Neuron (in vitro differentiated cells): ENCODE results near the gene CATSPERD.
"Not testable (repeated sequence)": the region's sequence is repeated elsewhere in the genome, so short reads cannot be mapped to it uniquely, and the experiment has no call there.

ENCODE experiments used
- H2AFZ ChIP-seq: one replicate; pipeline ENCODE4 v1.6.1; 2013; ENCODE audit warnings: low read depth, mild to moderate bottlenecking, inconsistent platforms, low read length, moderate library complexity
- H3K27me3 ChIP-seq: one replicate; pipeline ENCODE4 v1.6.1; 2013; ENCODE audit warnings: low read length; ENCODE audit not compliant: insufficient read depth
- H3K36me3 ChIP-seq: one replicate; pipeline ENCODE4 v1.6.1; 2013; ENCODE audit warnings: low read length; ENCODE audit not compliant: insufficient read depth
- H3K4me1 ChIP-seq: one replicate; pipeline ENCODE4 v1.6.1; 2013; ENCODE audit warnings: low read length; ENCODE audit not compliant: insufficient read depth
- H3K4me3 ChIP-seq: 2 replicates; pipeline ENCODE4 v1.5.1; 2013; ENCODE audit warnings: mild to moderate bottlenecking, low read length, moderate library complexity
- H3K9me3 ChIP-seq: one replicate; pipeline ENCODE4 v1.6.1; 2013; ENCODE audit warnings: low read length

Gene CATSPERD

GRCh38 chr19:5749505-5749904 lies 29.1 kb downstream of the CATSPERD start:
- H3K4me1 ChIP-seq: no peaks in the 10 kb centered on the region
- no peaks in the 10 kb centered on the region for H3K36me3 ChIP-seq
- H2AFZ ChIP-seq: no peak overlapping the region
- H3K9me3 ChIP-seq: no peaks in the 10 kb centered on the region
- no peak overlapping the region for H3K4me3 ChIP-seq
- peaks cover 3% of the 10 kb centered on the region for H3K27me3 ChIP-seq

DNA sequence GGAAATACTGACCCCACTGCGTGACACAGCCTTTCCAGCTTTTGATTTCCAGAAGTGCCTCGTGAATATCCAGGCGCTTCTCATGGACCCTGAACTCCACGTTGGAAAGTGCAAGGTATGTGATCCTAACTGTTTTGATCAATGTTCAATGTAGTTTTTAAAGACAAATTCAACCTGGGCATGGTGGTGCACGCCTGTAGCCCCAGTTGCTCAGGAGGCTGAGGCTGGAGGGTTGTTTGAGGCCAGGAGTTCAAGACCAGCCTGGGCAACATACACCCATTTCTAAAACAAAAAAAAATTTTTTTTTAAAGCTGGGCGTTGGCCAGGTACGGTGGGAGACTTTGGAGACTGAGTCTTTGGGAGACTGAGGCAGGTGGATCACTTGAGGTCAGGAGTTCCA lies 31.3 kb downstream of the CATSPERD start:
- Histone ChIP-seq H3K4me3 (no peak overlapping the region), H2AFZ (no peak overlapping the region), H3K36me3 (no peaks in the 10 kb centered on the region), H3K27me3 (no peaks in the 10 kb centered on the region), H3K4me1 (no peaks in the 10 kb centered on the region), H3K9me3 (no peaks in the 10 kb centered on the region)

DNA sequence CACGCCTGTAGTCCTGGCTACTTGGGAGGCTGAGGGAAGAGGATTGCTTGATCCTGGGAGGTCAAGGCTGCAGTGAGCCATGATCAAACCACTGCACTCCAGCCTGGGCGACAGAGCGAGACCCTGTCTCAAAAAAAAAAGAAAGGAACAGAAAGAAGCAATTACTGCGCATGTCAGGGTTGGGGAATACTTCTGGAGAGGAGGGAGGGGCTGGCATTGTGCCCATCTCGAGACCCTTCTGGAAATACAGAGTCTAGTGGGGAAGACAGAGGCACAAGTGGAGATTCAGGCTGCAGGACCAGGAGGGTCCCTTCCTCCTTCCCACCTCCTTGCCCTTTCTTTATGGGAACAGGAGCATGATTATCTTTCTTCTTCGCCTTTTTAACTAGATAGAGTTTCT lies 33.3 kb downstream of the CATSPERD start:
- no peaks in the 10 kb centered on the region for H3K27me3 ChIP-seq
- H3K36me3 ChIP-seq: no peaks in the 10 kb centered on the region
- H3K4me1 ChIP-seq: no peaks in the 10 kb centered on the region
- no peaks in the 10 kb centered on the region for H3K9me3 ChIP-seq
- no peak overlapping the region for H2AFZ ChIP-seq
- H3K4me3 ChIP-seq: no peak overlapping the region

- Histone ChIP-seq H3K4me3 (no peak overlapping the region), H2AFZ (no peak overlapping the region), H3K27me3 (no peaks in the 10 kb centered on the region), H3K4me1 (no peaks in the 10 kb centered on the region), H3K9me3 (no peaks in the 10 kb centered on the region), H3K36me3 (no peaks in the 10 kb centered on the region)
These were observed 42.3 kb downstream of the CATSPERD start for GRCh38 chr19:5762608-5763217.

DNA sequence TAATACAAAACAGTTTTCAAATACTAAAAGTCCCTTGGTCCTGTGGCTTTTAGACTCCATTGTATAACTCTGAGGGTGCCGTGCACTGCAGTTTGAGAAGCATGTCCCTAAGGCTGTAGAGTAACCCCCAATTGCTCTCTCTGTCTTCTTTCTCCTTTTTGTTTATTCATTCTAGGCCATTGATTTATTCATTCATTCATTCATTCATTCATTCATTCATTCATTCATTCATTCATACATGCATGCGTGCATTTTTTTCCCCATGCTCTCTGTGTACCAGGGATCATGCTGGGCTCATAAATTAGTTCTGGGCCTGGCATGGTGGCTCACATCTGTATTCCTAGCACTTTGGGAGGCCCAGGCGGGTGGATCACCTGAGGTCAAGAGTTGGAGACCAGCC lies 44.8 kb downstream of the CATSPERD start:
- no peaks in the 10 kb centered on the region for H3K9me3 ChIP-seq
- H3K36me3 ChIP-seq: no peaks in the 10 kb centered on the region
- H3K27me3 ChIP-seq: no peaks in the 10 kb centered on the region
- no peaks in the 10 kb centered on the region for H3K4me1 ChIP-seq
- H2AFZ ChIP-seq: no peak overlapping the region
- H3K4me3 ChIP-seq: no peak overlapping the region

GRCh38 chr19:5767949-5768348 lies 47.5 kb downstream of the CATSPERD start:
- Histone ChIP-seq H3K27me3 (no peaks in the 10 kb centered on the region), H3K9me3 (no peaks in the 10 kb centered on the region), H3K4me3 (no peak overlapping the region), H2AFZ (no peak overlapping the region), H3K36me3 (no peaks in the 10 kb centered on the region), H3K4me1 (no peaks in the 10 kb centered on the region)

GRCh38 chr19:5772416-5772815 lies 52.0 kb downstream of the CATSPERD start:
- Histone ChIP-seq H3K4me3 (no peak overlapping the region), H3K36me3 (no peaks in the 10 kb centered on the region), H3K9me3 (peaks cover 2% of the 10 kb centered on the region), H3K4me1 (no peaks in the 10 kb centered on the region), H3K27me3 (no peaks in the 10 kb centered on the region), H2AFZ (no peak overlapping the region)

GRCh38 chr19:5773276-5773675 lies 52.8 kb downstream of the CATSPERD start:
- Histone ChIP-seq H3K27me3 (no peaks in the 10 kb centered on the region), H3K9me3 (peaks cover 2% of the 10 kb centered on the region)

GRCh38 chr19:5774921-5775320 lies 54.5 kb downstream of the CATSPERD start:
- H3K36me3 ChIP-seq: no peaks in the 10 kb centered on the region
- no peaks in the 10 kb centered on the region for H3K4me1 ChIP-seq
- no peak overlapping the region for H2AFZ ChIP-seq
- no peaks in the 10 kb centered on the region for H3K27me3 ChIP-seq
- no peak overlapping the region for H3K4me3 ChIP-seq
- H3K9me3 ChIP-seq: peaks cover 2% of the 10 kb centered on the region

More at GRCh38 chr19:5773276-5773675, 52.8 kb downstream of the CATSPERD start:
- no peaks in the 10 kb centered on the region for H3K4me1 ChIP-seq
- no peak overlapping the region for H3K4me3 ChIP-seq
- H3K36me3 ChIP-seq: no peaks in the 10 kb centered on the region
- H2AFZ ChIP-seq: no peak overlapping the region

- Histone ChIP-seq H3K9me3 (peaks cover 2% of the 10 kb centered on the region), H3K4me1 (no peaks in the 10 kb centered on the region), H2AFZ (no peak overlapping the region), H3K36me3 (no peaks in the 10 kb centered on the region), H3K4me3 (no peak overlapping the region), H3K27me3 (no peaks in the 10 kb centered on the region)
These were observed 55.4 kb downstream of the CATSPERD start for GRCh38 chr19:5775668-5776309.

DNA sequence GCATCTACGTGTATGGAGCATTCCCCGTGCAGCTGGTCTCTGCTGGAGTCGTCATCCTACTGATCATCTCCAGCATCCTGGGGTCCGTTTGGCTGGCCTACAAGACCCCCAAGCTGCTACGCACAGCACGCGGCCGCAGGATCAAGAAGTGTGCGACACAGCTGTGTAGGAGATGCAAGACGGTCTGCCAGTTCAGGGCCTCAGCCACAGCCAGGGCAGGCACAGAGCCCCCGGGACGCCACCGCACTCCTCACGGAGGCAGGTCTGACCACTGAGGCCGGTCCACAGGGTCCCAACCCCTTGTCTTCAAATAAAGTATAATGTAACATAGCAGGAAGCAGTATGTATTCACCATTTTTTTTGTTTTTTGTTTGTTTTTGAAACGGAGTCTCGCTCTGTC lies 58.0 kb downstream of the CATSPERD start:
- Histone ChIP-seq H3K36me3 (peaks cover 2% of the 10 kb centered on the region), H3K27me3 (no peaks in the 10 kb centered on the region), H3K9me3 (peaks cover 2% of the 10 kb centered on the region), H3K4me3 (no peak overlapping the region), H3K4me1 (no peaks in the 10 kb centered on the region), H2AFZ (no peak overlapping the region)

DNA sequence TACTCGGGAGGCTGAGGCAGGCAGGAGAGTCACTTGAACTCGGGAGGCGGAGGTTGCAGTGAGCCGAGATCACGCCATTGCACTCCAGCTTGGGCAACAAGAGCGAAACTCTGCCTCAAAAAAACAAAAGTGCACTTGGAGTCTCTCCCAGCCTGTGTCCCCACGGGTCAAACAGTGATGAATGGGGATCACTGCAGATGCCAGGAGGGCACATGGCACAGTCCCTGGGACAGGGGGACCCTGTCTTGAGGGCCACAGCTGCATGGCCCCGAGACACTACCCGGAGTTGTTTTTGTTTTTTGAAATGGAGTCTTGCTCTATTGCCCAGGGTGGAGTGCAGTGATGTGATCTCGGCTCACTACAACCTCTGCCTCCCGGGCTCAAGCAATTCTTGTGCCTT lies 60.5 kb downstream of the CATSPERD start:
- H2AFZ ChIP-seq, H3K9me3 ChIP-seq, H3K4me3 ChIP-seq, H3K27me3 ChIP-seq, H3K4me1 ChIP-seq: not testable (repeated sequence)
- H3K36me3 ChIP-seq: peaks cover 17% of the 10 kb centered on the region

DNA sequence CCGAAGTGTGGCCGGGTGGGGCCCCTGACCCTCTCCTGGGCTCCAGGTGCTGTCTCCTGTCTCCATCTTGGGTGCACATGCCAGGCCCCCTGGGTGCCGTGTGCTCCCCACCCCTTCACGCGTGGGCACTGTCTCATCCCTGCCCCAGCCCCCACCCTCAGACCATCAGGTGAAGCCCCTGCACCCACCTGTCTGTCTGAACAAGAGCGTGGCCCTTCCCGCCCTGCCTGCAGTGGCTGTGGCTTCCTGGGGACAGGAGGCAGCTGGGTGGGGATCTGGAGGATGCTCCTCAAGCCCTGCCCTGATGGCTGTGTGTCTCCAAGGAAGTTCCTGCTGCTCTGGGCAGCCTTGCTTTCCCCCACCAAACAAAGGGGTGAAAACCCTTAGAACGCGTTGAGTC lies 61.9 kb downstream of the CATSPERD start:
- H3K4me1 ChIP-seq: no peaks in the 10 kb centered on the region
- H3K4me3 ChIP-seq: no peak overlapping the region
- no peak overlapping the region for H2AFZ ChIP-seq
- no peaks in the 10 kb centered on the region for H3K27me3 ChIP-seq
- H3K9me3 ChIP-seq: no peaks in the 10 kb centered on the region
- H3K36me3 ChIP-seq: peaks cover 31% of the 10 kb centered on the region
